HG02610 (cell line): Measurements from ENCODE around the gene LDOC1.
"Not testable (repeated sequence)": the region's sequence is repeated elsewhere in the genome, so short reads cannot be mapped to it uniquely, and the experiment has no call there.

ENCODE experiments used
- ATAC-seq: cut with Tn5 transposase; IDR thresholded peaks from one replicate; pipeline ENCODE4 v1.9.1; 2021; ENCODE audit warnings: mild to moderate bottlenecking, moderate library complexity; ENCODE audit not compliant: unreplicated experiment

LDOC1 gene

DNA sequence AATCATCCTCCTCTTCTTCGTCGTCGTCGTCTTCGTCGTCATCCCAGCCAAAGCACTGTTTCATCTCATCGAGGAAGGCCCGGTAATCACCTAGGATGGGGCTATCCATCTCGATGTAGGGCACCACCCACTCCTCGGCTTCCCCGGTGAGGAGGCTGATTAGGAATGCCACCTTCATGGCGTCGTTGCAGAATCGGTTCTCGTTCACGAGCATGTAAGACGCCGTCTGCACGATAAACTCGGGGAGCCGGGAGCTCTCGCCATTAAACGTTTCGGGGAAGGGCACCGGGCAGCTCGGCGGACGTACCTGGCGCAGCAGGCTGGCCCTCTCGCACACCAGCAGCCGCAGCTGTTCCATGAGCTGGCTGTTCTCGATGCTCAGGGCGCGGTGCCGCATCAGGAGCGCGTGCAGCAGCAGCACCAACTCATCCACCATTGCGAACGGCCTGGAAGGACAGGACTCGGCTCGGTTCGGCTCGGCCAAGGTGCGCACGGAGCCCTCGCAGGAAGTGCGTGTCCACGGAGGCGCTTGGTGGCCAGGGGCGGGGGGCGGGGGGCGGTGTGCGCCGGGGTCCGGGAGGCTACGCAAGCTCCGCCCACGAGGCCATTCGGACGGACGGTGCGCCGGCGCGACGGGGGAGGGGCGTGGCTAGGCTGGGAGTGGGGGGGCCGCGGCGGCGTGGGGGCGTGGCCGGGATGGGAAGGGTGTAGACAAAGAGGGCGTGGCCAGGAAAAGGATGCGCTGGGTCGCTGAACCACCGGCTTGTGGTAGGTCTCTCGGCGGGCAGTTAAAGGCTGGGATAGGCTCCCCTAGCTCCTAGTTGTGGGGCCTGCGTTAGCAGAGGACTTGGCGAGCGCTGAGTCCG, at the start of gene LDOC1:
Gene LDOC1 (minus strand): TSS at position 544 of the 866 bp plus-strand sequence. CDS start 108 bp downstream, at position 436.
- ATAC-seq: no peak

DNA sequence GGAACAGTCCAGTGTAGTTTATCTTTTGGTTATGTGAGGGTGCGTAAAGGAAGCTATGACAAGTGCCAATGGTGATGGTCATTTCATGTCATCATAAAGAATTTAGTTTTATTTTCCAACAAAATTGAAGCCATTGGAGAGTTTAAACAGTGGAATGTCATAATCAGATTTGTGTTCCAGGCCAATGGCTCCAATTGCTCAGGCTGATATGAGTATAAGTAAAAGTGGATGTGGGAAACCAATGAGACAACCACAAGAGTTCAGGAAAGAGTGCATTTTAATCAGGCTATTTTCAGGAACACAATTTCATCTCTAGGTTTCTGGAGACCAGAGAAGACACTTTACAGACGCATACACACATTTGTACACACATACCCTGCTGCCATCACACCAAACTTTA, 44.7 kb upstream of the LDOC1 start:
- ATAC-seq: no peak

DNA sequence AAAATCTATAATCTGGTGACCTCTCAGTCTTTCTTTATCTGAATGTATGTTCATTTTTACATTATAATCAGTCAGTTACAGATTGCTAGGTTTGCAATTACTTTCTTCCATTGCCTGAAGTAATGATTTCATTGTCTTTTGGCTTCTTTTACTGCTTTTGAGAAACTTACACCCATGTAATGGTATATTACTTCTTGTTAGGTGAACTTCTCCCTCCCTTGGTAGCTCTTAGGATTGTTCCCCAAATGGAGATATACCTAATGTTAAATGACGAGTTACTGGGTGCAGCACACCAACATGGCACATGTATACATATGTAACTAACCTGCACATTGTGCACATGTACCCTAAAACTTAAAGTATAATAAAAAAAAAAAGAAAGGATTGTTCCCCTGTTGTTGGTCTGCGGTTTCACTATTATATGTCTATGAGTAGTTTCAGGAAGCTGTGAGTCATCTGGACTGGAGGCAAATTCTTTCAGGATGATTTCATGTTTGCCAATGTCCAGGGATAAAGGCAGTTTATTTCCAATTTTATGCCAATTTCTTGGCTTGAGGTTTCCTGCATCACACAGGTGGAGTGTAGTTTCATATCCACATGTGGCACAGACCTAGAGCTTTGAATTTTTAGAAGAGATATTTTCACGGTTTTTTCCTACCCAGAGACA, 43.5 kb upstream of the LDOC1 start:
- no peak for ATAC-seq

DNA sequence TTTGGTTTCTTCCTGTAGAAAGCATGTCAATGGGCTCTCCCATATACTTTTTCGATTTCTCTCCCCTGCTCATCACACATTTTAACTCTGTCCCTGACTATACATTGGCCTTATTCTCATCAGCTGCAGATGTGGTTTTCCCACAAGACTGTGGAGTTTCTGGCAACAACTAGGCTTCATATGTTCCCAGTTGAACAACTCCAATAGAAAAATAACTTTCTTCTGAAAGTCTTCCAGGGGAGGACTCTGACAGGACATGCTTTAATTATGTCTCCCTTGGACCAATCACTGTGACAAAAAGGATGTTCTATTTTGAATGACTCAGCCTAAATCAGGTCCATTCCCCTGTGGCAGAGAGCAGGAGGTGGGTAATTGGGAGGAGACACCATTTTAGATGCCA, 37.3 kb upstream of the LDOC1 start:
- ATAC-seq: no peak

DNA sequence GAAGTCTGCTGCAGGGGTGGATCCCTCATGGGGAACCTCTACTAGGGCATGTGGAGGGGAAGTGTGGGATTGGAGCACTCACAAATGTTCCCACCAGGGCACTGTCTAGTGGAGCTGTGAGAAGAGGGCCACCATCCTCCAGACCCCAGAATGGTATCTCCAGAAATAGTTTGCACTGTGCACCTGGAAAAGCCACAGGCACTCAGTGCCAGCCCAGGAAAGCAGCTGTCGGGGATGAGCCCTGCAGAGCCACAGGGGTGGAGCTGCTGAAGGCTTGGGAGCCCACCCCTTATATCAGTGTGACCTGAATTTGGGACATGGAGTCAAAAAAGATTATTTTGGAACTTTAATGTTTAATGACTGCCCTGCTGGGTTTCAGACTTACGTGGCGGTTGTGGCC, 25.0 kb upstream of the LDOC1 start:
- no peak for ATAC-seq

DNA sequence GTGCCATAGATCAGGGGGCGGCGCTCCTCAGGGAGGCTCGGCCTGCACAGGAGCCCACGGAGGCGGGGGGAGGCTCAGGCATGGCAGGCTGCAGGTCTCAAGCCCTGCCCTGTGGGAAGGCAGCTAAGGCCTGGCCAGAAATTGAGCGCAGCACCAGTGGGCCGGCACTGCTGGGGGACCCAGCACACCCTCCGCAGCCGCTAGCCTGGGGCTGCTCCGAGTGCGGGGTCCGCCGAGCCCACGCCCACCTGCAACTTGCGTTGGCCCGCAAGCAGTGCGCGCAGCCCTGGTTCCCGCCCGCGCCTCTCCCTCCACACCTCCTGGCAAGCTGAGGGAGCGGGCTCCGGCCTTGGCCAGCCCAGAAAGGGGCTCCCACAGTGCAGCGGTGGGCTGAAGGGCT, 11.6 kb upstream of the LDOC1 start:
- not testable (repeated sequence) for ATAC-seq

DNA sequence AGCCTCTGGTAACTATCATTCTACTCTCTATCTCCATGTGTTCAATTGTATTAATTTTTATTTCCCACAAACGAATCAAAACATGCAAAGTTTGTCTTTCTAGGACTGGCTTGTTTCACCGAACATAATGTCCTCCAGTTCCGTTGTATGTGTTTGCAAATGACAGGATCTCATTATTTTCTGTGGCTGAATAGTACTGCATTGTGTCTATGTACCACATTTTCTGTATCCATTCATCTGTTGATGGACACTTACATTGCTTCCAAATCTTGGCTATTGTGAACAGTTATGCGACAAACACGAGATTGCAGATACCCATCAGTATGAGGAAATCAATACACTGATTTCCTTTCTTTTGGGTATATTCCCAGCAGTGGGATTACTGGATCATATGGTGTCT, 8.4 kb upstream of the LDOC1 start:
- ATAC-seq: no peak

DNA sequence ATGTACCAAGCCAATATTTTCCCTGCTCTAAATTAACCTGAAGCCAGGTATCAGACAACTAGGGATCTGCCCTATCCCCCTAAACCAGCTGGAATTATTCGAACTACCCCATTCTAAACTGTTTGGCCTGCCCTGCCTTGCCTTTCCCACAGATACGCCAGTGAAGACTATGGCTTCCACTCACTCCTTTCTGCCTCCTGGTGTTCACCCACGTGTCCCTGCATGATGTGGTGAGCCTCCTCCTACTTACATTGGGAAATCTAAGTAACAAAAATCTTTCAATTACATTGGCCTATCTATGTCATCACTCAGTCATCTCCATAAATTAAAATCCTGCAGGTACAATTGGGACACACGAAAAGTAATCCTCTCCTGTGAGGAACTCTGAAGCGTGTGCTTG, 6.1 kb upstream of the LDOC1 start:
- ATAC-seq: no peak

DNA sequence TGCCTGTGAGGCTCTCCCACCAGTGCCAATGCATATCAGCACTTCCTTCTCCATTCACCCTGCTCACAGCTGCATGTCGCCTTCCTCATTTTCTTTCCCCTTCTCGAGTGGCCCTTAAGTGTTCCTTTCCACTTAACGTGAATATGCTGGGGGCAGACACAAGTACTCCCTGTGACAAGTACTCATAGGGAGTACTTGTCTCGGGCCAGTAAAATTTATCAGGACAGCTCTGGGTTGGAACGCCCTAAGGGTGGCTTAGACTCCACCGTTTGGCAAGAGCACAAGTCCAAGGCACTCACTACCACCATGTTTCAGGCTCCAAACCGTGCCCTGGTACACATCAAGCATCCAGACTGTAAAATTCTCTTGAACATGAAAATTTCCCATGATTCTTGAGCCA, 3.9 kb upstream of the LDOC1 start:
- no peak for ATAC-seq

DNA sequence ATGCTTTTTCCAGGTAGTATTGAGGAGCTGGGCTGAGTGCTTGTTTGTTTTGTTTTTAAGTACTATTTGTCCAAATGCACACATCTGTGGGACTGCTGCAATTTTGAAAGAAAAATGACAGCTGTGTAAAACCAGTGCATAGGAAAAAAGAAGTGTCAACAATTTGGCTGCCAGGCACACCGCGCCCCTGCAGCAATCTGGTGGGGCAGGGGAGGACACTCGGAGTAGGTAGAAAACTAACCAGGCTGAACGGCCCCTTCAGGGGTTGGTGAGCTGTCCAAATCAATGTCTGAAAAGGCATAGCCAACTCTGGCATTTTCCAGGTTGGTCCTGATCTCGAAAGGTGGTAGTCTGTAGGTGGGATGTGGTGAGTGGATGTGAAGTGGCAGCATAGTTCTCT, 1.1 kb downstream of the LDOC1 start:
- no peak for ATAC-seq

DNA sequence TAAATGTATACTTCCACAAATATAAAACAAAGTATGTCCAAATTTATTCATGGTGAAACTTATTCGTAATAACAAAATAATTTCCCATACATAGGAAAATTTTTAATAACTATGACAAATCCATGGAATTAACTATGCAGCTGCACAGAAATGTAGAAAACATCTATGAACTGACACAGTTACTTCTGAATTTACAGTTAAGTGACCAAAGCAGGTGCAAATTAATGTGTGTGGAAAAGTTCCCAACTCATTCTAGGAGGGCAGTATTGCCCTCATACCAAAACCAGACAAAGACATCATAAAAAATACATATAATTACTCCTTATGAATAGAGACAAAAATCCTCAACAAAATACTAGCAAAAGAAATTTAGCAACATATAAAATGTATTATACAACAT, 12.5 kb downstream of the LDOC1 start:
- no peak for ATAC-seq

DNA sequence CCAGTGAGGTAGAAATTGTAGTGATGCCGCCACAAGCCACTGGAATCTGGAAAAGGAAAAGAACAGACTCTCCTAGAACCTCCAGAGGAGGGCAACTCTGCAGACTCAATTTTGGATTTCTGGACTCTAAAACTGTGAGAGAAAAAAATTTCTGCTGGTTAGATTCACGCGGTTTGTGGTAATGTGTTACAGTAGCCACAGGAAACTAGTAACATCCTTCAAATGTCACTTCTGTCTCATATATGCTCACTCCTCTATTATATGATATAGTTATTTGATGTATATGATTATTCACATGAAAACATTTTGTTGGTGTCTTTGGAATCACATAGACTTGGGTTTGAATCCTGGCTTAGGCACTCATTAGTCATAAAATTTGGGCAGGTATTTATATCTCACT, 18.8 kb downstream of the LDOC1 start:
- ATAC-seq: no peak

DNA sequence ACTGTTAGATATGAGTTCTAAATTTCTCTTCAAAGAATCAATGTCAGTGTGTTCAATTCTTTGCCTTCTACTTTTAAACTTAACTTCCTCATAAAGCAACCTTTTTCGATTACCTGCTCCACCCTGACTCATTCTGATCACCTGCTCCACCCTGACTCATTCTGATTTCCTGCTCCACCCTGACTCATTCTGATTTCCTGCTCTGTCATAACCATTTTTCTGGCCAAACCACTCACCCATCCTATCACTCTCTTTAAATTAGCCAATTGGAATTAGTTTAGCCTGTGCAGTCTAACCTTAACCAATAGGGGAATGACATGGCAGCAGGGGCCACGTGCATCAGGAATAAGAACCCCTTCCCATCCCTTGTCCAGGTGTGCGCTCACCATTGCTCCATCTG, 21.7 kb downstream of the LDOC1 start:
- not testable (repeated sequence) for ATAC-seq

DNA sequence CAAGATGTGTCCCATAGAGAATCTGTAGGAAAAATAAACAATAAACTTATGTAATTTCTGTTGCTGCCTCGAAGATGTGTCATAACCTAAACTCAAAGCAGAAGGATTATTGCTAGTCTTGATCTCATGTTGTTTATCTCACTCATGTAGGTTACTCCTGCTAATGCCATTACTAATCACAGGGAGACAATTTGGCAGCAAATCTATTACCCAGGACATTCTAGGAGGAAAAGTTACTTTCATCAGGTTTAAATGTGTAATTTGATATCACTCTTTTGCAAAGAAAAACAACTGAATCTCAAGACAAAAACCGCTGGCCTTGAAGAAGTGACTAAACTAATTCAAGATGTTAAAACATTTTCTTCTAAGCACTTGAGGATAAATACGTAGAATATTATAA, 34.0 kb downstream of the LDOC1 start:
- ATAC-seq: no peak

DNA sequence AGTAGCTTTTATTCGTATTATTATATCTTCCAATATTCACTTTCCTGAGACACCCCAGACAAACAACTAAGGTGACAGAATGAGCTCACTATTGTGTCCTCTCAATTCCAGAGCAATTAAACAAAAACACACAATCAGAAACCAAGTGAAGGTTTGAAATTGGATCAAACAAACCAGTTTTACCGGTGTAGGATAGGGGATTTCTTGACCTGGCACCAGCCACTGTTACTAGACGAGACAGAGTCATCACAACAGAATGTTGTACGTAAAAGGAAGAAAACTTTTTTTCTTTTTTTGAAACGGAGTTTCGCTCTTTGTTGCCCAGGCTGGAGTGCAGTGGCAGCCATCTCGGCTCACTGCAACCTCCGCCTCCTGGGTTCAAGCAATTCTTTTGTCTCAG, 43.7 kb downstream of the LDOC1 start:
- ATAC-seq: no peak

DNA sequence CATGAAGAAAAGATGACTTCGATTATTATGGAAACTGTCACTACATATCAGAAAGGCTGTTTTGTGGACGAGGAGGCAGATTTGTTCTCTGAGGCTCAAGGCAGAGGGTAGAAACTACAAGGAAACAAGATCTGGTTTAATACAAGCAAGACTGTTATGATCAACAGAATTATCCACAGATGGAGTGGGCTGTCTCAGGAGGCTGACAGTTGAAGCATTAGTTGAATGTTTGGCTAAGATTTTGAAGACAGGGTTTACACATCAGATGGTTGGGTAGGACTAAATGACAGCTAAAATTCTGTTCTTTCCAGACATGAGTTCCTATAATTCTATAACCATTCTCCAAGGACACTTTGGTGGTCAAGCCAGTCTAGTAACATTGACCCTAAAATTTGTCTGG, 49.8 kb downstream of the LDOC1 start:
- ATAC-seq: no peak
